Inferior parietal cortex (tissue), 1 donor: ENCODE data around the gene KCNAB2.
"Not testable (repeated sequence)": the region's sequence is repeated elsewhere in the genome, so short reads cannot be mapped to it uniquely, and the experiment has no call there.

Experiments
- DNase-seq: peaks from one replicate; pipeline ENCODE4 v3.0.0-alpha.2; 2016; ENCODE audit errors: extremely low spot score

KCNAB2 gene

GRCh38 chr1:6010554-6010953 is 35.1 kb upstream of the KCNAB2 start:
- DNase-seq = no peak

GRCh38 chr1:6011161-6011945 is 34.3 kb upstream of the KCNAB2 start:
- DNase-seq = no peak

GRCh38 chr1:6011946-6012258 is 33.8 kb upstream of the KCNAB2 start:
- DNase-seq = no peak

- no peak for DNase-seq
Observed at GRCh38 chr1:6012529-6013318, 33.0 kb upstream of the KCNAB2 start.

GRCh38 chr1:6013491-6013890 is 32.2 kb upstream of the KCNAB2 start:
- DNase-seq = no peak

GRCh38 chr1:6014130-6014999 is 31.3 kb upstream of the KCNAB2 start:
- no peak for DNase-seq

- DNase-seq = peak; percentile 36
Observed at GRCh38 chr1:6016191-6016865, 29.4 kb upstream of the KCNAB2 start.

- DNase-seq = not testable (repeated sequence)
Observed at GRCh38 chr1:6017654-6018053, 28.0 kb upstream of the KCNAB2 start.

- DNase-seq = no peak
Observed at GRCh38 chr1:6019166-6019845, 26.4 kb upstream of the KCNAB2 start.

GRCh38 chr1:6022193-6022592 is 23.5 kb upstream of the KCNAB2 start:
- DNase-seq = no peak

- no peak for DNase-seq
Observed at GRCh38 chr1:6023346-6023745, 22.3 kb upstream of the KCNAB2 start.

GRCh38 chr1:6024376-6024775 is 21.3 kb upstream of the KCNAB2 start:
- no peak for DNase-seq

- DNase-seq = no peak
Observed at GRCh38 chr1:6025269-6026094, 20.2 kb upstream of the KCNAB2 start.

- no peak for DNase-seq
Observed at GRCh38 chr1:6026095-6026809, 19.4 kb upstream of the KCNAB2 start.

GRCh38 chr1:6027591-6027990 is 18.1 kb upstream of the KCNAB2 start:
- DNase-seq = no peak

- DNase-seq = no peak
Observed at GRCh38 chr1:6028042-6028850, 17.4 kb upstream of the KCNAB2 start.

- no peak for DNase-seq
Observed at GRCh38 chr1:6029351-6029750, 16.3 kb upstream of the KCNAB2 start.

- DNase-seq = no peak
Observed at GRCh38 chr1:6030132-6030531, 15.6 kb upstream of the KCNAB2 start.
